HepG2 (cell line): Measurements from ENCODE around the gene FNBP1L. TPM values are rescaled to one million over a fixed set of nuclear protein-coding genes. Genes with fewer than 3 reads are reported as not detected.

ENCODE experiments used
- CC2D1A ChIP-seq: sonication (generic); formaldehyde crosslinking; IDR thresholded peaks from 2 replicates; pipeline ENCODE4 v1.8.1; 2023; ENCODE audit warnings: mild to moderate bottlenecking, missing genetic modification reagents
- HDAC1 ChIP-seq: sonication (generic); formaldehyde crosslinking; IDR thresholded peaks from 2 replicates; pipeline ENCODE4 v1.5.1; 2020; ENCODE audit warnings: mild to moderate bottlenecking, missing genetic modification reagents
- HMG20A ChIP-seq: IDR thresholded peaks from 2 replicates; pipeline ENCODE4 v1.6.1; 2016; ENCODE audit warnings: borderline replicate concordance
- MTF1 ChIP-seq: sonication (generic); formaldehyde crosslinking; IDR thresholded peaks from 2 replicates; pipeline ENCODE4 v1.5.0; 2020; ENCODE audit warnings: missing genetic modification reagents
- MYNN ChIP-seq: sonication (generic); formaldehyde crosslinking; IDR thresholded peaks from 2 replicates; pipeline ENCODE4 v1.4.0; 2020; ENCODE audit warnings: mild to moderate bottlenecking, low read depth, missing genetic modification reagents
- NAIF1 ChIP-seq: sonication (generic); formaldehyde crosslinking; IDR thresholded peaks from 2 replicates; pipeline ENCODE4 v1.5.0; 2020; ENCODE audit warnings: mild to moderate bottlenecking, missing genetic modification reagents, borderline replicate concordance
- NR2F1 ChIP-seq, 2 experiments: fragments of 450-650 bp in 1 of 2; formaldehyde crosslinking in 1 of 2; IDR thresholded peaks; 2 replicates each; pipeline versions ENCODE4 v1.5.0 to v1.6.1; 2016 to 2020; ENCODE audit warnings: mild to moderate bottlenecking in 1 of 2, missing compliant biosample characterization in 1 of 2, missing genetic modification reagents in 1 of 2, moderate library complexity in 1 of 2
- TP53 ChIP-seq: sonication (generic); formaldehyde crosslinking; conservative IDR thresholded peaks from 2 replicates; pipeline ENCODE4 v1.4.0; 2020; ENCODE audit warnings: missing genetic modification reagents
- ZBTB8A ChIP-seq: sonication (generic); formaldehyde crosslinking; IDR thresholded peaks from 2 replicates; pipeline ENCODE4 v1.4.0; 2020; ENCODE audit warnings: mild to moderate bottlenecking, low read depth, missing genetic modification reagents, borderline replicate concordance
- ZFY ChIP-seq: sonication (generic); formaldehyde crosslinking; IDR thresholded peaks from 2 replicates; pipeline ENCODE4 v1.4.0; 2020; ENCODE audit warnings: missing genetic modification reagents
- ZNF337 ChIP-seq: sonication (generic); formaldehyde crosslinking; IDR thresholded peaks from 2 replicates; pipeline ENCODE4 v1.5.1; 2020; ENCODE audit warnings: missing genetic modification reagents, low read depth, mild to moderate bottlenecking, borderline replicate concordance
- ZNF629 ChIP-seq: sonication (generic); formaldehyde crosslinking; conservative IDR thresholded peaks from 2 replicates; pipeline ENCODE4 v1.5.0; 2020; ENCODE audit warnings: missing genetic modification reagents
- polyA plus RNA-seq, 8 experiments: library from polyadenylated mRNA; depleted of rRNA in 3 of 8; stranded (reverse) in 7 of 8; unstranded in 1 of 8; fragments of >200 nt; fragmentation: Illumina TruSeq in 4 of 8; extraction: Trizol in 4 of 8; gene quantifications; 2 replicates each; pipeline versions ENCODE4 v1.2.1 to v1.2.3, GENCODE V29; 2011 to 2016; ENCODE audit warnings: low read depth in 4 of 8, missing spikeins in 1 of 8, mixed read lengths in 1 of 8; ENCODE audit not compliant: insufficient read depth in 1 of 8
- total RNA-seq, 5 experiments: library from RNA; depleted of rRNA; stranded (reverse); fragments of >200 nt; fragmentation: Illumina TruSeq; extraction: Trizol; gene quantifications; 2 replicates each; pipeline ENCODE4 v1.2.3, GENCODE V29; 2016; ENCODE audit warnings: low read depth in 1 of 5
- TF ChIP-seq, protein P1 (sequence below): sonication (generic); formaldehyde crosslinking; IDR thresholded peaks from 2 replicates; pipeline ENCODE4 v1.5.0; 2020; ENCODE audit warnings: missing genetic modification reagents
- TF ChIP-seq, protein P2 (sequence below): fragments of 450-650 bp; IDR thresholded peaks from 2 replicates; pipeline ENCODE4 v1.6.1; 2017; ENCODE audit warnings: mild to moderate bottlenecking
- TF ChIP-seq, protein P3 (sequence below): sonication (generic); formaldehyde crosslinking; conservative IDR thresholded peaks from 2 replicates; pipeline ENCODE4 v1.8.0; 2022; ENCODE audit warnings: missing genetic modification reagents
- TF ChIP-seq, protein P4 (sequence below): sonication (generic); formaldehyde crosslinking; IDR thresholded peaks from 2 replicates; pipeline ENCODE4 v1.5.0; 2020; ENCODE audit warnings: mild to moderate bottlenecking, missing genetic modification reagents
- TF ChIP-seq, protein P5 (sequence below): fragments of 450-650 bp; IDR thresholded peaks from 2 replicates; pipeline ENCODE4 v1.6.1; 2016

Gene FNBP1L
- total and polyA plus RNA-seq, 2 of the 13 experiments (the other 11 are each of a cell fraction or from before 2014, with no cell fraction given): 24.1 to 27.1 TPM

DNA sequence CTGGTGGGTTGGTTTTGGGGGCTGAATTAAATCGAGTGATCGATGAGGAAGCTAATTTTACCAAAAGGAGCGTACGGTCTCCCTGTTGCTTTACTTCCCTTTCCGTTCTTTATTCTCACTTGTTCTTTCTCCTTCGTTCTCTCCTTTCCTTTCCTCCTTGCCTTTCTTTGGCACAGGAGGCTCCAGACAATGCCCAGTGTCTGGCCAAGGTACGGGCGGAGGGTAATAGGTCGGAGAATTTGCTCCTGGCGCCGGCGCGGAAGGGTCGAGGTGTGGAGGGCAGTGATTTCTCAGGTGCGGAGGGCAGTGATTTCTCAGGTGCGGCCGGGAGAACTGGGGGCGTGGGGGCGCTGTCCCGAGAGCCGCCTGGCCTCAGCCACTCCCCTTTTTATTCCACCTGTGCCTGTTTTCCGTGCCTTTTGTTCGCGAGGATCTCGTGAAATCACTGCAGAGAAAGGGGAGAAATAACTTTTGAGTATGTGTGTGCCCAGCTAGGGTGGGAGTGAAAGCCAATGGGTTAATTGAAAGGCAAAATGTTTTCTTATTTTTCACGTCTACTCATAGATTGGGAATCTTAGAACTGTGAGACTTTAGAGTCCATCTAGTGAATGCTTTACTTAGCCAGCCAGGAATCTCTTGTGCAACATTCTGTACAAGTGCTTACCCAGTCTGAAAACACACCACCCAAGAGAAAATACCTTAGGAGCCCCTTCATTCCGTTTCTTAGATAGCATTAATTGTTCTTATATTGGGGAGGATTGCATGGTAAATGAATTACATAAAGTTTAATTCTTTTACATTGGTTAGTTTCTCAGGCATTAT lies 1.3 kb downstream of the FNBP1L start (continued):
- no peak for TF ChIP-seq ZBTB8A (CRISPR knock-in tag)
- no peak for TF ChIP-seq TP53 (CRISPR knock-in tag)
- no peak for TF ChIP-seq ZFY (CRISPR knock-in tag)
- TF ChIP-seq, protein P1, sequence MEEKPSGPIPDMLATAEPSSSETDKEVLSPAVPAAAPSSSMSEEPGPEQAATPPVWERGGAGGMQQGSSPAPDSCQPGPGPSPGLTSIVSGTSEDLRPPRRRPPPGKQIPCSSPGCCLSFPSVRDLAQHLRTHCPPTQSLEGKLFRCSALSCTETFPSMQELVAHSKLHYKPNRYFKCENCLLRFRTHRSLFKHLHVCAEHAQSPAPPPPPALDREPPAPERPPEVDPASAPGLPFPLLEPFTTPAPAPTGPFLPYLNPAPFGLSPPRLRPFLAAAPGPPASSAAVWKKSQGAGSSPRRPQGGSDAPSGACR (CRISPR knock-in tag): no peak
- TF ChIP-seq MYNN: no peak
- TF ChIP-seq, protein P2, sequence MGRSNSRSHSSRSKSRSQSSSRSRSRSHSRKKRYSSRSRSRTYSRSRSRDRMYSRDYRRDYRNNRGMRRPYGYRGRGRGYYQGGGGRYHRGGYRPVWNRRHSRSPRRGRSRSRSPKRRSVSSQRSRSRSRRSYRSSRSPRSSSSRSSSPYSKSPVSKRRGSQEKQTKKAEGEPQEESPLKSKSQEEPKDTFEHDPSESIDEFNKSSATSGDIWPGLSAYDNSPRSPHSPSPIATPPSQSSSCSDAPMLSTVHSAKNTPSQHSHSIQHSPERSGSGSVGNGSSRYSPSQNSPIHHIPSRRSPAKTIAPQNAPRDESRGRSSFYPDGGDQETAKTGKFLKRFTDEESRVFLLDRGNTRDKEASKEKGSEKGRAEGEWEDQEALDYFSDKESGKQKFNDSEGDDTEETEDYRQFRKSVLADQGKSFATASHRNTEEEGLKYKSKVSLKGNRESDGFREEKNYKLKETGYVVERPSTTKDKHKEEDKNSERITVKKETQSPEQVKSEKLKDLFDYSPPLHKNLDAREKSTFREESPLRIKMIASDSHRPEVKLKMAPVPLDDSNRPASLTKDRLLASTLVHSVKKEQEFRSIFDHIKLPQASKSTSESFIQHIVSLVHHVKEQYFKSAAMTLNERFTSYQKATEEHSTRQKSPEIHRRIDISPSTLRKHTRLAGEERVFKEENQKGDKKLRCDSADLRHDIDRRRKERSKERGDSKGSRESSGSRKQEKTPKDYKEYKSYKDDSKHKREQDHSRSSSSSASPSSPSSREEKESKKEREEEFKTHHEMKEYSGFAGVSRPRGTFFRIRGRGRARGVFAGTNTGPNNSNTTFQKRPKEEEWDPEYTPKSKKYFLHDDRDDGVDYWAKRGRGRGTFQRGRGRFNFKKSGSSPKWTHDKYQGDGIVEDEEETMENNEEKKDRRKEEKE: no peak
- no peak for TF ChIP-seq MTF1
- TF ChIP-seq NR2F1 (CRISPR knock-in tag; IDR thresholded peaks at IDR 0.05): no peak
- TF ChIP-seq NAIF1 (CRISPR knock-in tag): no peak
- no peak for TF ChIP-seq CC2D1A (CRISPR knock-in tag)
- no peak for TF ChIP-seq HMG20A (CRISPR knock-in tag)
- TF ChIP-seq HDAC1 (CRISPR knock-in tag): no peak
- TF ChIP-seq, protein P3, sequence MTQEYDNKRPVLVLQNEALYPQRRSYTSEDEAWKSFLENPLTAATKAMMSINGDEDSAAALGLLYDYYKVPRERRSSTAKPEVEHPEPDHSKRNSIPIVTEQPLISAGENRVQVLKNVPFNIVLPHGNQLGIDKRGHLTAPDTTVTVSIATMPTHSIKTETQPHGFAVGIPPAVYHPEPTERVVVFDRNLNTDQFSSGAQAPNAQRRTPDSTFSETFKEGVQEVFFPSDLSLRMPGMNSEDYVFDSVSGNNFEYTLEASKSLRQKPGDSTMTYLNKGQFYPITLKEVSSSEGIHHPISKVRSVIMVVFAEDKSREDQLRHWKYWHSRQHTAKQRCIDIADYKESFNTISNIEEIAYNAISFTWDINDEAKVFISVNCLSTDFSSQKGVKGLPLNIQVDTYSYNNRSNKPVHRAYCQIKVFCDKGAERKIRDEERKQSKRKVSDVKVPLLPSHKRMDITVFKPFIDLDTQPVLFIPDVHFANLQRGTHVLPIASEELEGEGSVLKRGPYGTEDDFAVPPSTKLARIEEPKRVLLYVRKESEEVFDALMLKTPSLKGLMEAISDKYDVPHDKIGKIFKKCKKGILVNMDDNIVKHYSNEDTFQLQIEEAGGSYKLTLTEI (CRISPR knock-in tag): no peak
- TF ChIP-seq ZNF629 (CRISPR knock-in tag): no peak
- no peak for TF ChIP-seq ZNF337
- TF ChIP-seq, protein P4, sequence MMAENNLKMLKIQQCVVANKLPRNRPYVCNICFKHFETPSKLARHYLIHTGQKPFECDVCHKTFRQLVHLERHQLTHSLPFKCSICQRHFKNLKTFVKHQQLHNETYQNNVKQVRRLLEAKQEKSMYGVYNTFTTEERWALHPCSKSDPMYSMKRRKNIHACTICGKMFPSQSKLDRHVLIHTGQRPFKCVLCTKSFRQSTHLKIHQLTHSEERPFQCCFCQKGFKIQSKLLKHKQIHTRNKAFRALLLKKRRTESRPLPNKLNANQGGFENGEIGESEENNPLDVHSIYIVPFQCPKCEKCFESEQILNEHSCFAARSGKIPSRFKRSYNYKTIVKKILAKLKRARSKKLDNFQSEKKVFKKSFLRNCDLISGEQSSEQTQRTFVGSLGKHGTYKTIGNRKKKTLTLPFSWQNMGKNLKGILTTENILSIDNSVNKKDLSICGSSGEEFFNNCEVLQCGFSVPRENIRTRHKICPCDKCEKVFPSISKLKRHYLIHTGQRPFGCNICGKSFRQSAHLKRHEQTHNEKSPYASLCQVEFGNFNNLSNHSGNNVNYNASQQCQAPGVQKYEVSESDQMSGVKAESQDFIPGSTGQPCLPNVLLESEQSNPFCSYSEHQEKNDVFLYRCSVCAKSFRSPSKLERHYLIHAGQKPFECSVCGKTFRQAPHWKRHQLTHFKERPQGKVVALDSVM (CRISPR knock-in tag): no peak
- TF ChIP-seq, protein P5, sequence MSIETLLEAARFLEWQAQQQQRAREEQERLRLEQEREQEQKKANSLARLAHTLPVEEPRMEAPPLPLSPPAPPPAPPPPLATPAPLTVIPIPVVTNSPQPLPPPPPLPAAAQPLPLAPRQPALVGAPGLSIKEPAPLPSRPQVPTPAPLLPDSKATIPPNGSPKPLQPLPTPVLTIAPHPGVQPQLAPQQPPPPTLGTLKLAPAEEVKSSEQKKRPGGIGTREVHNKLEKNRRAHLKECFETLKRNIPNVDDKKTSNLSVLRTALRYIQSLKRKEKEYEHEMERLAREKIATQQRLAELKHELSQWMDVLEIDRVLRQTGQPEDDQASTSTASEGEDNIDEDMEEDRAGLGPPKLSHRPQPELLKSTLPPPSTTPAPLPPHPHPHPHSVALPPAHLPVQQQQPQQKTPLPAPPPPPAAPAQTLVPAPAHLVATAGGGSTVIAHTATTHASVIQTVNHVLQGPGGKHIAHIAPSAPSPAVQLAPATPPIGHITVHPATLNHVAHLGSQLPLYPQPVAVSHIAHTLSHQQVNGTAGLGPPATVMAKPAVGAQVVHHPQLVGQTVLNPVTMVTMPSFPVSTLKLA: no peak
